Adrenal gland (tissue), 5 donors: ENCODE data around the gene CSF1R.

Experiments
- POLR2A ChIP-seq, 2 donors: fragments of 450-650 bp; IDR thresholded peaks; one replicate each; pipeline ENCODE4 v1.6.1; 2017; ENCODE audit warnings: antibody characterized with exemption in 2 of 2, mild to moderate bottlenecking in 2 of 2, moderate library complexity in 1 of 2
- TF ChIP-seq, protein P1 (sequence below), 6 experiments: fragments of 450-650 bp in 4 of 6; fragments of 200-600 bp in 2 of 6; sonication (generic) in 1 of 6; IDR thresholded peaks; 1 replicate in 5 of 6; 2 replicates in 1 of 6; pipeline versions ENCODE4 v1.5.1 to v1.8.0; 2016 to 2021; ENCODE audit warnings: antibody characterized with exemption in 6 of 6, mild to moderate bottlenecking in 2 of 6, moderate library complexity in 1 of 6
- donor health status: DM: no; HTN: no; CAD: no.

DNA sequence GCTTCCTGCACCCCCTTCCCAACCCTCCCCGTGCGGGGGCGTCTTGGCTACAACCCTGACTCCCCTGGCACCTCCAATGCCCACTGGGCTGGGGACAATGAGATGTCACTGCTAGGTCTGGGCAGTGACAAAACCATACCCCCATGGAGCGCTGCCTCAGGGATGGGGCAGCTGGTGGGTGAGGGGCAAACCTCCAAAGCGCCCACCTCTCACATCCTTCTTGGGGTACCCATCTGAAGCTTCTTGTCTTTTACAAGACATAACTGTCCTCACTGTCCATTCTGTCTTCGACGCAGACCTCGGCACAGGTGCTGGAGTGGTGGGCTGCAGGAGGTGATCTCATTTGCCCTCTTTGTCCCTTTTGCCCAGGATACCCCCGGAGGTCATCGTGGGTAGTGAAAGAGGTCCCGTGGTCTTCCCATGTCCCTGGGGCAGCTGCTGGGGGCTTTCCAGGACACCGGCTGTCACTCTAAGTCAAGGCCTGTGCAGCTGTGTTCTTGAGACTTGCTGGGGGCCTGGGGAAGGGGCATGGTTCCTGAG is 27.8 kb upstream of the CSF1R start:
- TF ChIP-seq, protein P1, sequence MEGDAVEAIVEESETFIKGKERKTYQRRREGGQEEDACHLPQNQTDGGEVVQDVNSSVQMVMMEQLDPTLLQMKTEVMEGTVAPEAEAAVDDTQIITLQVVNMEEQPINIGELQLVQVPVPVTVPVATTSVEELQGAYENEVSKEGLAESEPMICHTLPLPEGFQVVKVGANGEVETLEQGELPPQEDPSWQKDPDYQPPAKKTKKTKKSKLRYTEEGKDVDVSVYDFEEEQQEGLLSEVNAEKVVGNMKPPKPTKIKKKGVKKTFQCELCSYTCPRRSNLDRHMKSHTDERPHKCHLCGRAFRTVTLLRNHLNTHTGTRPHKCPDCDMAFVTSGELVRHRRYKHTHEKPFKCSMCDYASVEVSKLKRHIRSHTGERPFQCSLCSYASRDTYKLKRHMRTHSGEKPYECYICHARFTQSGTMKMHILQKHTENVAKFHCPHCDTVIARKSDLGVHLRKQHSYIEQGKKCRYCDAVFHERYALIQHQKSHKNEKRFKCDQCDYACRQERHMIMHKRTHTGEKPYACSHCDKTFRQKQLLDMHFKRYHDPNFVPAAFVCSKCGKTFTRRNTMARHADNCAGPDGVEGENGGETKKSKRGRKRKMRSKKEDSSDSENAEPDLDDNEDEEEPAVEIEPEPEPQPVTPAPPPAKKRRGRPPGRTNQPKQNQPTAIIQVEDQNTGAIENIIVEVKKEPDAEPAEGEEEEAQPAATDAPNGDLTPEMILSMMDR (IDR thresholded peaks at IDR 0.05): no peak
- TF ChIP-seq POLR2A (IDR thresholded peaks at IDR 0.05): no peak
